HG02981 (cell line): ENCODE data around the gene ATP2B2.

Source experiments
- ATAC-seq: cut with Tn5 transposase; IDR thresholded peaks from one replicate; pipeline ENCODE4 v1.9.1; 2021; ENCODE audit warnings: mild to moderate bottlenecking, moderate library complexity; ENCODE audit not compliant: unreplicated experiment

The ATP2B2 gene

DNA sequence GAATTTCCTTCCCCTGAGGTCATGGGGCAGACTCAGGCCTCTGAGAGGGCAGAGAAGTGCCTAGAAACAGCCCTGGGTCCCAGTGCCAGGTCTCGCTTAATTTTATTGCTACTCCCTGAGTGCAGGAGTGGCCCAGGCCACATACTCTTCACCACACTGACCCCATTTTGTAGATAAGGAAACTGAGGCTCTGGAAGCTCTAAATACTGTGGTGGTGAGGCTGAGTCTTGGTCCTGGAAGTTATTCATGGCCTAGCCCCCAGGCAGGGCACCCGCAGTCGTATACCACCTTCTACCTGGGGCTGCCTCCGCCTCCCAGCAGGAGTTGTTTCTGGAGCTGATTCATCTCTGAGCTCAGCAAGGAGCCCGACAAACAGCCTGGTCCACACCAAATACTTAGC, 9.8 kb downstream of the ATP2B2 start:
- ATAC-seq, result no peak

DNA sequence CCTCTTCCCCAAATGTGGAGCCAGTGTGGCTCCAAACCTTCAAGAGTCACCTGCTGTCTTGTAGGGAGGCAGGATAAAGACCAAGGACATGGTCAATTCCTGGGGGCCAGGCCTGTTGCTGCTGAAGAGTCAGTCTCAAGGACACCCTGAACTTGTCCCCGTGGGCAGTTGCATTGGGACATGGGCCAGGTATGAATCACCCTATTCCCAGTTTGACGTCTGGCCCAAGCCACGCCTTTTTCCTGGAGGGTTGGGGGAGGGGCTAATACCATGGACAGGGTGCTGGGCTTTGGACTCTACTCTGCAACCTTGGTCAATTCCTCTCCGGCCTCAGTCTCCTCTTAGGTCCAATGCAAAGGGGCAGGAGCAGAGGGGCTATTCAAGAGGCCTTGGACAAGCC, 10.4 kb downstream of the ATP2B2 start:
- no peak for ATAC-seq

DNA sequence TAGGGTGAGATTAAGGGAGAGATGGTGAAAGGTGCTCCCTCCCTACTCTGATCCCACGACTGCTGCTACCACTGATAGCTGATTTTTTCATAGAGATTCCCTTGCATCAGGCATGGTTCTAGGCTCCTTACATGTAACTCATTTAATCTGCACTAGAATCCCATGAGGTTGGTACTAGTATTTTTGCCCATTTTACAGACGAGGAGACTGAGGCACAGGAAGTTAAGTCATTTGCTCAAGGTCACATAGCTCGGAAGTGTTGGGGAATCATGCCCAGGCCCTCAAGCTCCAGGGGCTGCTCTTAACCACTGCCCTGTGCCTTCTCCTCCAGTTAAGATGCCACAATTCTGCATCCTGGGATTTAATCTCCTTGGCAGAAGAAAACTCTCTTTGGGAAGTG, 11.2 kb downstream of the ATP2B2 start:
- ATAC-seq, result no peak

DNA sequence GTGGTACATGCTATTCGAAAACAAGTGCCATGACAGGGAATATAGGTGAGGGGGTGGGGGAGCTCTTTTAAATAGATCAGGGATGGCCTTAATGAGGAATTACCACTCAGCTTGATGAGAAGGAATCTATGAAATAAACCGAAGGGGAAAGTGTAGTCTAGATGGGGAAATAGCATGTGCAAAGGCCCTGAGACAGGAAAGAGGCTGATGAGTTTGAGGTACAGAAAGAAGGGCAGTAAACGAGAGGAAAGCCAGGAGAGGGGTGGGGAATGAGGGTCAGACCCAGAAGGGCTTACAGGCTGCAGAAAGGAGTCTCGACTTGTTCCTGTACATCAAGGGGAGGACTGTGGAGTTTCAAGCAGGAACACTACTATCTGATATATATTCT, 12.2 kb downstream of the ATP2B2 start:
- no peak for ATAC-seq

DNA sequence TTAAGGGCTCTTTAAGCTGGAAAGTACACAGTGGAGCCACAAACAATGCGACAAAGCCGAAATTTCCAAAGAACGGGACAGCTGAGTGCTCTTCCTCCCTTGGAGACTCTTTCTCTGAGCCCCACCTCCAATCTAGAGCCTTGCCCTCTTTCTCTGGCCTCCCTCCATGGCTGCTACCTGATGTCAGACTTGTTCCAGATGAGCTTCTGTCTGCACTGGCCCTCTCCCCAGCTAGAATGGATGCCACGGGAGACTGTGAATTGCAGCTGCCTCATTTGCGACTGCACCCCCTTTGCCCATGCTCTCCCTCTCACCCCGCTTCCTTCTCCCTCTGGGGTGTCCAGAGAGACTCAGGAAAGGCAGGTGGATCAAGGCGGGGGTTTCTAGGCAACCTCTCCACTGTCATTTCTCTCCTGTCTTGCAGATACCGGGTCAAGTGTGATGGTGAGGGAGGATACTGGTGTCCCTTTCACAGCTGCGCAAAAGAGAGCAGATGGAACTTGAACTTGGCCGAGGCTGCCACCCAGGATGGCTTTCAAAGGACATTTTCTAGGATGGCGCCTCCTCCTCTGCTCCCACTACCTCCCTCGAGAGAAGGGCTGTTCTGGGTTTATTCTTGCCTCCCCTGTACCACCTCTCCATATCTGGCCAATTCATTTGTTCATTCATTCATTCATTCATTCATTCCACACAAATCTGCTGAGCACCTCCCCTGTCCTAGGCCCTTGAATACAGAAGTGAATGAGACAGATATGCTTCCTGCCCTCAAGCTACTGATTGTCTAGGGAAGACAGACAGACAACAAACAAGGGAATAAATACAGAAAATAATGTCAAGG, 12.8 kb downstream of the ATP2B2 start:
- no peak for ATAC-seq

DNA sequence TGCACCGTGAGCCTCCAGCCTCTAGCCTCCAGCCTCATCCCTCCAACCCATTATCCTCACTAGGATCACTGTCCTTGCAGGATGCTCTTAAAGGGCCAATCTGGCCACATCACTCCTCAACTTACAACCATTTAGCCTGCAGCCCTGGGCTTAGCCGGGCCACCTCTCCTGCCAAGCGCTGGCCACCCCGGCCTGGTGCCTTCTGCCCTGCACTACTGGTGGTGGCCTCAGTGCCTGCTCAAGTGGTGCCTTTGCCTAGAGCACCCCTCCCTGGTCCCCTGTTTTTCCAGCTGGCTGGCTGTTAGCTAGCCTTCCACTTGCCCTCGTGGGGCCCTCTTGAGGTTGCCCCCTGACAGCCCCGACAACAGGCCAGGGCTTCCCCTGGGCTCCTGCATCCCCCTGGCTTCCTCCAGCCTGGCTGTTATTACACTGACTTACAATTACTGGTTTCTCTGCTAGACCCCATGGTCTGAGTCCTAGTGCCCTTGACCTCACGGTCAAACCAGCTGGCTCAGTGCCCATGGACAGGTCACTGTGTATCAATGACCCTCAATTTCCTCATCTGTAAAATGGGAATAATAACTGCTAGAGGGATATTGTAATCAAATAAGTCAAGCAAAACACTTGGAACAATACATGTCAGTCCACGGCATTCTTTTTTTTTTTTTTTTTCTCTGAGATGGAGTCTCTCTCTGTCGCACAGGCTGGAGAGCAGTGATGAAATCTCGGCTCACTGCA, 15.5 kb downstream of the ATP2B2 start:
- no peak for ATAC-seq

DNA sequence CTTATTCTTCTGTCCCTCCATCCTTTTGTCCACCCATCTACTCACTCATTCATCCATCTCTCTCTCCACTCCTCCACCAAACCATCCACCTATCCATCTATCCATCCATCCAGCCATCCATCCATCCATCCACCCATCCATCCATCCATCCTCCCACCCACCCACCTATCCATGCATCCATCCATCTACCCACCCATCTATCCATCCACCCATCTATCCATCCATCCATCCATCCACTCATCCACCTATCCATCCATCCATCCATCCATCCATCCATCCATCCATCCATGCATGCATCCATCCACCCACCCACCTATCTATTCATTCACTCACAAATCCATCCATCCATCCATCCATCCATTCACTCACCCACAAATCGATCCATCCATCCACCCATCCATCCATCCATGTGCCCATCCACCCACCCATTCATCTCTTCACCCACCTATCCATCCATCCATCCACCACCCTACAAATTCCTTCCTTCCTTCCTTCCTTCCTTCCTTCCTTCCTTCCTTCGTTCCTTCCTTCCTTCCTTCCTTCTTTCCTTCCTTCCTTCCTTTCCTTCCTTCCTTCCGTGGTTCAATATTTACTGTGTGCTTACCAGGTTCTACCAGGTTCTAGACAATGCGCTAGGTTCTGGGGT, 17.3 kb downstream of the ATP2B2 start:
- no peak for ATAC-seq

DNA sequence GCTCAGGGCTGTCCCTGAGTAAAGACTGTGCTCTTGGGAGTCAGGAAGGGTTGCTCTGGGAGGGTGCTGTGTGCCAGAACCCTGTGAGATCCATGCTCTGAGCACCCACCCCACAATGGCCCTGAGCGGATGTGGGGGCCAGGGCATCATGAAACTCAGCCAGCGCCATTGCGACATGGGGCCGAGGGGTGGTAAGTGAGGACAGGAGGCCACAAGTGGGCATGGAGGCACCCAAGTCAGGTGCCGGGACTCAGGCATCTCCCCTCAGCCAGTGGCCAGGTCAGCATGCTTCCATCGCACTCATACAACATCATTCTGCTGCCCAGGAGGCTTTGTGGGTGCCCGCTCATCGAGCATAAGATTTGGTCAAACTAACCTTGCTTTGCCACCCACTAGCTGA, 19.6 kb downstream of the ATP2B2 start:
- no peak for ATAC-seq

DNA sequence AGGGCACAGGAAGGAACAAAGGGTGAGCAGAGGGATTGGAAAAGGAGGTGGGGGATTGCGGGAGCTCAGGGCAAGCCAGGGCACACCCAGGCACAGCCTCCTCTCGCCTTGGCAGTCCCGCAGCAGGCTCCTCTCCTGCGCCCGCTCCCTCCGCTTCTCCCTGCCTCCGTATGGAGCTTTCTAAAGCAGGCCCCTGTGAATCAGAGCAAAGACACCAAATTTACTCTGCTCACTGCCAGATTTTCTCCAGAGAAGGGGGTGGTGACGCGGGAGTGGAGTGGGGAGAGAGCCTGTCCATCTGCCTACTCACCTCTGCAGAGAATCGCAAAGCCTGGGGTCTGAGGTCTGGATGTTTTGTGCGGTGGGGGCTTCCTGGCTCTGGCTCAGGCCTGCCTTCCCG, 20.0 kb downstream of the ATP2B2 start:
- ATAC-seq, result no peak

DNA sequence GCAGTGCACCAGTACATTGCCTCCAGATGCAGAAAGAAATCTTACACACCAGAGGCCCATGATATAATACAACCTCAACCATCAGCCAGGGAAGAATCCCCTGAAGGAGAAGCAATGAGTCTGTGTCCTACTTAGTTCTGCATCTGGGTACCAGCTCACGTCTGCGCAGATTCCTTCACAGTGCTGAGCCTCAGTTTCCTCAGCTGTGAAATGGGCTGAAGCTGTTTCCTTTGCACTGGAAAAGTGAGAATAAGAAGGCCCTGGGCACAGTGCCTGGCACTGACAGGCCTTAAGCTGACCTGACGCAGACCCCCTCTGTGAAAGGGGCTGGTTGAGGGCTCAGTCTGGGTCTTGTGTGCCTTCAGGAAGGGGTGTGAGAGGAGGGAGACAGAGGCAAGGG, 20.7 kb downstream of the ATP2B2 start:
- ATAC-seq, result no peak

DNA sequence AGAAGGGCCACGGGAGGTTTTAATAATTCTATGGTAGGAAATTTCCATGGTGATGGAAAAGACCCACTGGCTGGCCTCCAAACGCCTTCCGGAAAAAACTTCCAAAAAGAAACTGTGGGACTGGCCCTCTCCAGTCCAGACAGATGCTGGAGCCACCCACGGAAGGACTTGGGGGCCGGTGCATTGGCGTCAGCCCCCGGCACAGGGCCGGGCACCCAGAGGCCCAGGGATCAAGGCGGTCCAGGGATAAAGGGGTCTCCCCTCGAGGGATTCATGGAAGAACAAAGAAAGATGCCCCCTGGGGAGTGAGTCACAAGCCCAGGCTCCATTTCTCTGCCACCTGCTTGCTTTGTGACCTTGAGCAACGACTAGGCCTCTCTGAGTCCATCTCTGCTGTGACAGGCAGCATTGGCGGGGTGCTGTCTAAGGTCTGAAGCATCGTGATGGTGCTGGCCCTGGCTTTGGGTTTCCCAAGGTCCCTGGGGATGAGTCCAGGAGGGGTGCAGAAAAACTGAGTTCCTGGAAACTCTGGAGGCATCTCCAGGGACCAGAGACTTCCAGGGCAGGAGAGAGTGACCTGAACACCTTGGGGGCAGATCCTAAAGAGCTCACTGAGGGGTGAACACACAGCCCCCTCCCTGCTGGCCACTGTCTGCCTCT, 21.6 kb downstream of the ATP2B2 start:
- ATAC-seq, result no peak

DNA sequence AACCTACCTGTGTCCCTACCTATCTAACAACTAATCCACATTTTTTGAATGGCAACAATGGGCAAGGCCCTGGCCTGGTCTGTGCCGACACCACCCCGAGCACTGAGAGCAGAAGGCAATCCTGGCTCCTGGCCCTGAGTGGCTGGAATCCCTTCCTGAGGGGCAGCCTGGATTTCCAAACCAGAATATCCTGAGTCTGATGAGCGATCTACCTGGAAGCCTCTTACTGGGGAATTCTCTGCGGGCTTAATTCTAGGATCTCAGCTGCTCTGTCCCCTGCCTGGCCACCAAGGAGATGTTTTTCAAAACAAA, 22.1 kb downstream of the ATP2B2 start:
- ATAC-seq, result no peak

DNA sequence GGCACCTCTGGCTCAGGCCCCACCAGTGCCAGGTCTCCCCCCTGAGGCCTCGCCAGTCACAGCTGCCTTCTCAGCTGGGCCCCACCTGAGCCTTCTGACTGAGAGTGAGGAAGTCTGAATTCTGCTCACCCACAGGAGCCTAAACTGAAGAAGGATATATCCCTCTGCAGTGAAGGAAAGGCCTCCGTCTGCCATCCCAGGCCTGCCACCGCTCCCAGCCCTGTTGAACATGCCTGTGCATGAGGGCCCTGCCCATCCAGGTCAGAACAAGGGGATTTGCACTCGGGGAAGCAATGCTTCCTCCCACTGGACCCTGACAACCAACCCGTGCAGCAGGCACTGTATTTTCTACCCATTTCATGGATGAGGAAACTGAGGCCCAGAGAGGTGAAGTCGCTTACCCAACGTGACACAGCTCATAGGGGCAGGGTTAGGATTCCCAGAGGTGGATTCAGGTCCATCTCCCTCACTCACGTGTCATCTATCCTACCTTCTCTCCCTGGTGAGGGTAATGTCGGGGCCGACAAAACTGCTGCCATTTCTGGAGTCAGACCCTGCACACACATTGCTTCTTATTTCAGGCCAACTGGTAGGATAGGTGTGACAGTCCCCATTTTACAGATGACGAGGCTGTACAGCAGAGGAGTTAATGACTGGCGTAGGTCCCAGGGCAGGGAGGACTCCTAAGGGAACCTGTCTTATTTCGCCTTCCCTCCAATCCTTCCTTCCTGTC, 22.6 kb downstream of the ATP2B2 start:
- ATAC-seq, result no peak

DNA sequence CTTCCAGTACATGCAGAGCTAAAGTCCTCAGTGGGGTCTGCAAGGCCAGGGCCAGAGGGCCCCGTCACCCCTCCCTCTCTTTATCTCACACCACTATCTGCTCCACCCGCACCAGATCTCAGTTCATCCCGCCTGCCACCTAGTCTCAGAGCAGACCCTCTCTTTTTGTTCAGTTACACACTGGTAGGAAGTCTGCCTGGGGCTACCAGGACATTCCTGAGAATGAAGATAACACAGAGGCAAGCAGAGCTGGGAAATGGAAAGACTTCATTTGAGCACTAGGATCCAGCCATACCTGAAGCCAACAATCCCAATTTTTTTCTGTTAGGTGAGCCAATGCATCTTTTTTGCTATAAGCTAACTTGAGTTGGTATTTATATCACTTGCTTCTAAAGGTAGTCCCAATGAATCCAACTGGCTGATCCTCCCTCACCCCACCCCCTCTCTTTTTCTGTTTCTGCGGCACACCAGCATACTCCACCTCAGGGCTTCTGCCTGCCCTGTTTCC, 24.5 kb downstream of the ATP2B2 start:
- no peak for ATAC-seq

DNA sequence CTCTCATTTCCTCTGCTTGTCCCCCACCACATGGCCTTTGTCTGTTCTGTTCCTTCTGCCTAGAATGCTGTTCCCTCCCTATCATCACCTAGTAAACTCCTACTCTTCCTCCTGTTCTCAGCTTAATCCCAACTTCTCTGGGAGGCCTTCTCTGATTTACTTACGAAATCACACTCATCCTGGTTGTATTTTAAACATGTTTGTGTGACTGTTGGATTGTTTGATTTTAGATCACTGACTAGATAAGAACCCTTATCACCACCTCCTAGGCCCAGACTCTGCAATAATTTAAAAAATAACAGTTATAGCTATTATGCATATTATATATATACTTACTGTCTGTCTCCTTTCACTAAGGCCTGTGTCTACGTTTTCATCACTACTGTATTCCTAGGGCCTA, 26.1 kb downstream of the ATP2B2 start:
- no peak for ATAC-seq

DNA sequence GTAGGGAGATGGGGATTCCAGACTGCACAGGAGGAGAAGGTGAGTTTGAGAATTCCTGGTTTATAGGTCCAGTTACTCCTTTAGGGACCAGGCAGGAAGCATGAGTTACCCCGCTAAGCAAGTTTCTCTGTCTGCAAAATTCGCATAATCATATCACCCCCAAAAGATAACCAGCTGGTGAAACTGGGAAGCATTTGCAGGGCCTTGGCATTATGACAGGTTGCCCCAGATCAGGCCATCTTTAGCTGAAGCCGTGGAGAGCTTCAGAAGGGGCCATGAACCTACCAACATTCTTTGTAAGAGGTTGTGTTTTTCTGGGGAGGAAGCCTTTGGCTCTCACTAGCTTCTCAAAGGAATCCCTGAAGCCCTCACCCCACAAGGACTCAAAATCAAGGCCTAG, 29.4 kb downstream of the ATP2B2 start:
- no peak for ATAC-seq

DNA sequence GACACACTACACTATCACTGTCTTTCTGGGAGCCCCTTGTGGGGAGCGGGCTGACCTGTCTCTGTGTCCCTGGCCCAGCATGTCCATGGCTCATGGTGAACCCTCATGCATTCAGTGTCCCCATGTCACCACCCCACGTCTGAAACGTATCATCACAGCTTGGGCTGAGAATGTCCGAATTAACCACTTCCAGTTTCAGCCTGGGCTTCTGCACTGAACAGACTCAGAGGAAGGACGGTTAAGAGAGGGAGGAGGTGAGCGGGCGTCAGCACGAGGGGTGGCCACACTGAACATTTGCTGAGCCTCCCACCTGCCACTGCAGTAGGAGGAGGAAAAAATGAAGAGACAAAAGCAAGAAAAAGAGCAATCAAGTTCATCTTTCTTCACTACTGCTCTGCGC, 30.5 kb downstream of the ATP2B2 start:
- no peak for ATAC-seq

DNA sequence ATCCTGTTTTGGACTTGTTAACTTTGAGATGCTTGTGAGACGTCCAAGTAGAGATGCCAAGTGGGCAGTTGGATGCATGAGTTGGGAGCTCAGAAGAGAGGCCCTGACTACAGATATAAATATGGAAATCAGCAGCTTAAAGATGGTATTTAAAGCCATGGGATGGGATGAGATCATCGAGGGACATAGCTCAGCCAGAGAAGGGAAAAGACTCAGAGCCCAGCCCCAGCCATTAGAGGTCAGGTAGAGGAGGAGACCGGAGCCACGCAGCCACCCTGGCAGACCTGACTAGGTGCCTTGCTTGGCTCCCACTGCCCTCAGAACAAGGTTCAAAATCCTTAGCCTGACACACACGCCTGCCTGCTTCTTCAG, 31.1 kb downstream of the ATP2B2 start:
- no peak for ATAC-seq

DNA sequence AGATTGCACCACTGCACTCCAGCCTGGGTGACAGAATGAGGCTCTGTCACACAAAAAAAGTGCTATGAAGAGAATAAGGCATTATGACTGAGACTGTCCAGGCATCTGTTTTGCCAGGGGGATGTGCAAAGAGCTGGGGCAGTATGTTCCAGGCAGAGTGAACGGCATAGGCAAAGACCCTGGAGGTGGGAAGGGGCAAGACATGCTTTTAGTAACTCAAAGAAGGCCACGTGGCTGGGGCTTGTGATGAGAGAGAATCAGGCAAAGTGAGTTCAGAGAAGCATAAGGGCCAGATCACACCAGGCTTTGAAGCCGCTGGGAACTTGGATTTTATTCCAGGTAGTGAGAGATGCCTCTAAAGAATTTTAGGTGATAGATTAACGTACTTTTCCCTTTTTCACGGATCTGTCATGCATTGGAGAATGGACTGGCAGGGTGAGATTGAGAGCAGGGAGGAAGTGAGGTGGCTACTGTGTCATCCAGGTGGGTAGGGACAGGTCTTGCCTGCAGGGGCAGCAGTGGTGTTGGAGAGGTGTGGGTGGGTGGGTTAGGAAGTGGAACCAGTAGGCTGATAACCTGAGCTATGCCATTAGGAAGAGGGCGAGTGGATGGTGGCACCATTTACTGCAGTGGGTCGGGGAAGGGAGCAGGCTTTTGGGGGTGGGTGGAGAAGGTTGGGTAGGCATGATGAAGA, 31.7 kb downstream of the ATP2B2 start:
- ATAC-seq, result no peak

DNA sequence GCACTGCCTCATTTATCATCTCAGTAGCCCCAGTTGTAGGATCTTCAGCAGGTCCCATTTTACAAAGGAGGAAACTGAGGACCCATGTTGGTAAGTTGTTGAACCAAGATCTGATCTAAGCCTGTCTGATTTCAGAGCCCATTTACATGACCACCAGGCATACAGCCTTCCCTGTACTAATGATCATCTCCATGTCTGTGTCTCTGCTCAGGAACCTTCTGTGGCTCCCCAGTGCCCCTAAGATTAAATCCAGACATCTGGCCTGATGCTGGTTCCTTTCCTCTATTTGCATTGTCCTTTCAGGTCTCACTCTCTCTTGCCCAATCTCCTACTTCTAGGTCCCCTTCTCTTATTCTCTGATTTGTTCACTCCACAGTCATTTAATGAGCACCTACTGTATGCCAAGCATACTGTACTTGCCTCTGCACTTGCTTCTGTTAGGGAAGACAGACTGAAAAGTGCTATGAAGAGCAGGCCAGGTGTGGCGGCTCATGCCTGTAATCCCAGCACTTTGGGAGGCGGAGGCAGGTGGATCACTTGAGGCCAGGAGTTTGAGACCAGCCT, 32.4 kb downstream of the ATP2B2 start:
- ATAC-seq, result no peak
